ENCODE measurements around the gene GAPDH. TPM values are rescaled to one million over a fixed set of nuclear protein-coding genes. Genes with fewer than 3 reads are reported as not detected.
"Not testable (repeated sequence)": the region's sequence is repeated elsewhere in the genome, so short reads cannot be mapped to it uniquely, and the experiment has no call there.

GAPDH gene
- total RNA-seq, 1 donor from 2014 or later = 4,161 TPM

- no peak for DNase-seq
- H3K27ac ChIP-seq (replicated peaks) = peak overlapping the region; percentile 94
- H3K4me1 ChIP-seq = peaks cover 59% of the 10 kb centered on the region
- TF ChIP-seq CTCF (IDR thresholded peaks at IDR 0.05; ENCODE audit: borderline replicate concordance) = no peak
- intact Hi-C loops (cut with micrococcal nuclease) = no loop called here
- H3K9me3 ChIP-seq (replicated peaks) = no peaks in the 10 kb centered on the region
- H3K27me3 ChIP-seq (ENCODE audit: low read depth) = no peaks in the 10 kb centered on the region
- H3K36me3 ChIP-seq = peaks cover 40% of the 10 kb centered on the region
- peak overlapping the region; percentile 95 for H3K4me3 ChIP-seq
These were observed 22.5 kb downstream of the GAPDH start for GRCh38 chr12:6556857-6557256.

GRCh38 chr12:6558014-6558760 is 23.9 kb downstream of the GAPDH start:
- H3K9me3 ChIP-seq (replicated peaks); H3K4me3 ChIP-seq; H3K27me3 ChIP-seq (ENCODE audit: low read depth); DNase-seq; intact Hi-C loops (cut with micrococcal nuclease): not testable (repeated sequence)
- Histone ChIP-seq H3K36me3 (peaks cover 54% of the 10 kb centered on the region), H3K4me1 (peaks cover 46% of the 10 kb centered on the region), H3K27ac (replicated peaks) (peak overlapping the region; percentile 58)
- peak; percentile 59 for TF ChIP-seq CTCF (IDR thresholded peaks at IDR 0.05; ENCODE audit: borderline replicate concordance)

GRCh38 chr12:6559500-6559899 is 25.2 kb downstream of the GAPDH start:
- TF ChIP-seq CTCF (IDR thresholded peaks at IDR 0.05; ENCODE audit: borderline replicate concordance) = no peak
- peaks cover 66% of the 10 kb centered on the region for H3K36me3 ChIP-seq
- no peaks in the 10 kb centered on the region for H3K9me3 ChIP-seq (replicated peaks)
- peaks cover 33% of the 10 kb centered on the region for H3K4me1 ChIP-seq
- DNase-seq = no peak
- H3K27me3 ChIP-seq (ENCODE audit: low read depth) = no peaks in the 10 kb centered on the region
- intact Hi-C loops (cut with micrococcal nuclease) = no loop called here
- H3K4me3 ChIP-seq = no peak overlapping the region
- H3K27ac ChIP-seq (replicated peaks) = no peak overlapping the region

- intact Hi-C loops (cut with micrococcal nuclease) = no loop called here
- no peaks in the 10 kb centered on the region for H3K9me3 ChIP-seq (replicated peaks)
- H3K4me3 ChIP-seq = no peak overlapping the region
- TF ChIP-seq CTCF (IDR thresholded peaks at IDR 0.05; ENCODE audit: borderline replicate concordance) = no peak
- no peak overlapping the region for H3K27ac ChIP-seq (replicated peaks)
- peaks cover 21% of the 10 kb centered on the region for H3K4me1 ChIP-seq
- no peaks in the 10 kb centered on the region for H3K27me3 ChIP-seq (ENCODE audit: low read depth)
- no peak for DNase-seq
- peaks cover 77% of the 10 kb centered on the region for H3K36me3 ChIP-seq
These were observed 26.3 kb downstream of the GAPDH start for GRCh38 chr12:6560501-6561205.

GRCh38 chr12:6562881-6563280 is 28.6 kb downstream of the GAPDH start:
- Histone ChIP-seq H3K4me1 (peaks cover 19% of the 10 kb centered on the region), H3K27ac (replicated peaks) (no peak overlapping the region), H3K4me3 (no peak overlapping the region), H3K9me3 (replicated peaks) (no peaks in the 10 kb centered on the region), H3K36me3 (peaks cover 80% of the 10 kb centered on the region), H3K27me3 (ENCODE audit: low read depth) (no peaks in the 10 kb centered on the region)
- TF ChIP-seq CTCF (IDR thresholded peaks at IDR 0.05; ENCODE audit: borderline replicate concordance) = no peak
- intact Hi-C loops (cut with micrococcal nuclease) = no loop called here
- DNase-seq = no peak

All from left ventricle myocardium inferior (tissue), 1 donor.